ENCODE data around the gene MMD.
"Not testable (repeated sequence)": the region's sequence is repeated elsewhere in the genome, so short reads cannot be mapped to it uniquely, and the experiment has no call there.

The MMD gene

DNA sequence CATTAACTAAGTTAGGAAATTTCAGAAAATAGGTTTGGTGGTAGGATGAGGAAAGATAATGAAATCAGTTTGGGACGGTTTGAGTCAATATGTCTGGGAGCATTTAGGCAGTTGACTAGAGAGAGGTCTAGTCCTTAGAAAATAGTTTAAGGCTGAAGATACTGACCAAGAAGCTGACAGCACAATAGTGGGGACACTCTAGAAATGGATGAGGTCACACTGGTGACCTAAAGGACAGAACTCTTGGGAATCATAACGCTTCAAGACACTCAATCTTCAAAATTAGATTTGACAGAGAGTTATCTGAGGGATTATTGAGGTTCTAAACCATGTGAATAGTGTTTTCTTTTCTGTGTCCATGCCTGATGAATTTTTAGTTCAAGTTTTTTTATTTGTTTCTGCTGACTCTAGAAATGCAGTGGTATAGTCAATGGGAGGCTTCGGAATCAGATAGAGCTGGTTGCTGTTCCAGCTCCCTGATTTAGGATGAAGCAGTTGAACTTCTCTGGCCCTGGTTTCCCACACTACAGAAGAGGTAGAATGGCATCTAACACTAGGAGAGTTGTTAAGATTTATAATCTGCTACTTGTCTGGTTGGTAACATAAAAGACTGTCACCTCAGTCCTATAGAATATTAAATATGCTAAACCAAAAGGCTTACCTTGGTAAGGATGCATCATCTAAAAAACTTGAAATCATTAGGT, 29.7 kb downstream of the MMD start:
- no peak for DNase-seq (ENCODE audit: low read depth)

DNA sequence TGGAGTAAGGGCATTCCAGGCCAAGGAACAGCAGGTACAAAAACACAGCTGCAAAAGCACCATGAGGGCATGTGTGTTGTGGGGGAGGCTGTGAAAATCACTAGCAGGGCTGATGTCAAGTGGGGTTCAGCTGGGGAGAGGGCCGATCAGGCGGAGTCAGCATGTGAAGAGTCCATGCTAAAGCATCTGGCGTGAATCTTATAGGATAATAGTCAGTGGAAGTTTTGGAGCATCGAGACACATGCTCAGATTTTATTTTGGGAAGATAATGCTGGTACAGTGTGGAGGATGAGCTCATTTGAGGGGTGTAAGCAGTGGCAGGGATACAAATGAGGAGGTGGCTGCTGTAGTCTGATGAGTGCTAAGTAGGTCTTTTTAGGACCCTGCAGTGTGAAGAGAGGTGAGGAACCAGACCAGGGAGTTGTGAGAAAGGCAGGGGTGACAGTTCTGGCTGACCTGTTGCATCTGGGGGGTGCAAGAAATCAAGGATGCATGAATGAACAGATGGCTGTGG, 30.3 kb downstream of the MMD start:
- no peak for DNase-seq (ENCODE audit: low read depth)

- DNase-seq (ENCODE audit: low read depth), result no peak
Measured at GRCh38 chr17:55390364-55390977, 31.2 kb downstream of the MMD start.

DNA sequence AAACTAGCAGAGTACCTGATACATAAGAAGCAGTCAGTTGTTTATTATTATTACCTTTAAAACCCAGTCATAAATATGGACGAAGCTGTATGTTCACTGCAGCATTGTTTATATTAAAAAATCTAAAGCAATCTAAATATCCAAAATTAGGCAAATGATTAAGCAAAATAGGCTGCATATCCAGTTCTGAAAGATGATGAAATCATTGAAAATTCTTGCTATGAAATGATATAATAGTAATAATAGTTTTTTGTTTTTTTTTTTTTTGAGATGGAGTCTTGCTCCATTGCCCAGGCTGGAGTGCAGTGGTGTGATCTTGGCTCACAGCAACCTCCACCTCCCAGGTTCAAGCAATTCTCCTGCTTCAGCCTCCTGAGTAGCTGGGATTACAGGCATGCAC, 31.9 kb downstream of the MMD start:
- DNase-seq (ENCODE audit: low read depth), result not testable (repeated sequence)

GRCh38 chr17:55388842-55389241, 32.8 kb downstream of the MMD start:
- DNase-seq (ENCODE audit: low read depth), result no peak

GRCh38 chr17:55386796-55387332, 34.8 kb downstream of the MMD start:
- no peak for DNase-seq (ENCODE audit: low read depth)

- DNase-seq (ENCODE audit: low read depth), result no peak
Measured at GRCh38 chr17:55384643-55385232, 36.9 kb downstream of the MMD start.

DNA sequence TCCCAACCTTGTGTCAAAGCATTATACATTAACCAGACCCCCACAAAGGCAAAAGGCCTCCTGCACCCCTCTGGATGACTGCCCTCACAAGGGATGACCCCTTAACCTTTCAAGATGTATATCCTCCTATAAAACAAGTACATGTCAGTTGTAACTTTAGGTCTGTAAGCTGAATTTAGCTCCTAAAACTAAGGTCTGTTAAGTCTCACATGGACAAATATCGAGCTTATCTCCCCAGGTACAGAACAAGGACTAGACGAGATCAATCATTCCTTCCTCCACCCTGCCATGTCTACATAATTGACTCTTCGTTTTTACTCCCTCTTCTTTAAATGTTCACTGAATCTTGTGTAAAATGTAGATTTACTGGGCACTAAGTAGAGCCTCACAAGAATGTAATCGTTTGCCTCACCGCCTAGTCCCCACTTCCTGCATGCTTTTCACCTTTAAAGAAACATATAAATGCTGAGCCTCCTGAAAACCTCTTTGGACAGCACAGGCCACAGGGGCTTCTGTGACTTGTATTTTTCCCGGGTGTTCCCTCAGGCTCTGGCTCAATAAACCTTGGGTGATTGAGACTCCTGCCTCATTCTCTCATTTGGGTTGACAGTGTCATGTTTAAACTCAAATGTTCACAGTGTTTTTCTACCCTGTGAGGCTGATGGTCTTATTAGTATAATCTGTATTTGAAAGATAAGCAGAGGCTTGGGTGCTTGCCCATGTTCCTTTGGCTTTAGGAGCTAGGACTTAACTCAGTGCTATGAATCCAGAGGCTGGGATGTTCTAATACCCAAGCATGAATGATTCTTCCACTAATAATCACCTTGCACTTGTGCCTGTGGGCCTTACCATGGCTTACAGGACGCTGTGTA, 37.6 kb downstream of the MMD start:
- DNase-seq (ENCODE audit: low read depth), result no peak

DNA sequence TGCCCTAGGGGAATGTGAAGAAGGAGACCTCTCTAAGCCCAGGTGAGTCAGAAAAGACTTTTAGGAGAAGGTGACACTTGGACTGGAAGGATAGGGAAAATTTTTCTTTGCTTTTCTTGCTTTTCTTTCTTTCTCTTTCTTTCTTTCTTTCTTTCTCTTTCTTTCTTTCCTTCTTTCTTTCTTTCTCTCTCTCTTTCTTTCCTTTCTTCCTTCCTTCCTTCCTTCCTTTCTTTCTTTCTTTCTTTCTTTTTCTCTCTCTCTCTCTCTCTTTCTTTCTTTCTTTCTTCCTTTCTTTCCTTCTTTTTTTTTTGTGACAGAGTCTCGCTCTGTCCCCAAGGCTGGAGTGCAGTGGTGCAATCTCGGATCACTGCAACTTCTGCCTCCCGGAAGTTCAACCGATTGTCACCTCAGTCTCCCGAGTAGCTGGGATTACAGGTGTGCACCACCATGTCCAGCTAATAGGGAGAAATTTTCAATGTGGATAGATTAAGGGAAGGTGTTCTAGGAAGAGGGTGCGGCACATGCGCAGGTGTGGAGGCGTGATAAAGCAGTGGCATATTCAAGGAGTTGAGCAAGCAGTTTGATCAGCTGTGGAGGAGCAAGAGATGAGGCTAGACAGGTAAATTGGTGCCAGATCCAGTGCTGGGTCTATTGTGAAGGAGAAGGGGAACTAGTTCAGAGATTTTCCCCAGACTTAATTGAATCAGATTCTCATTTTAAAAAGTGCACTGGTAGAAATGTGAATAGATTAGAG, 40.4 kb downstream of the MMD start:
- no peak for DNase-seq (ENCODE audit: low read depth)

DNA sequence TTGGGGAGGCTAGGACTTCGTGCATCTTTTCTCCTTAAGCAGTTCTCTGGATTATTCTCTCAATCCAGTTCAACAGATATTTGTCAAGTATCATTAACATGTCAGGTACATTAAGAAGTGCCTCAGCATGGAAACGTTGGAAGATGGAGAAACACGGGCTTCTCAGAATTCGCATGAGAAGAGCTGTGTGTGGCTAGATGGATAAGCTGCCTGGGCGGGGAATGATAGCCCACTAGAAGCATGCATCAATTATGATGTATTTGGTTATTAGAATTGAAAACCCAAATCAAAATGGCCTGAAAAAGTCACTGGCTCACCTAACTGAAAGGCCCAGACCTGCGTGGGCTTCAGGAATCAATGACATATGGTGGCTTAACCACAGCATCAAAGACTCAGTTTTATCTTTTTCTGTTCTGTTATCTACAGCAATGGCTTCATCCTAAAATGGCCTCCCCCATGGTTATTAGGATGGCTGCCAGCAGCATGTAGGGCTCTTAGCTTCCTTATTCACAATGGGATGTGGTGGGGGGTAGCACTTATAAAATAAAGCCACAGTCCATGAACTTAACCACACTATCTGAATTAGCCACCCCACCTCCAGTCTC, 43.9 kb downstream of the MMD start:
- DNase-seq (ENCODE audit: low read depth), result no peak

GRCh38 chr17:55368706-55369105, 52.9 kb downstream of the MMD start:
- DNase-seq (ENCODE audit: low read depth), result no peak

DNA sequence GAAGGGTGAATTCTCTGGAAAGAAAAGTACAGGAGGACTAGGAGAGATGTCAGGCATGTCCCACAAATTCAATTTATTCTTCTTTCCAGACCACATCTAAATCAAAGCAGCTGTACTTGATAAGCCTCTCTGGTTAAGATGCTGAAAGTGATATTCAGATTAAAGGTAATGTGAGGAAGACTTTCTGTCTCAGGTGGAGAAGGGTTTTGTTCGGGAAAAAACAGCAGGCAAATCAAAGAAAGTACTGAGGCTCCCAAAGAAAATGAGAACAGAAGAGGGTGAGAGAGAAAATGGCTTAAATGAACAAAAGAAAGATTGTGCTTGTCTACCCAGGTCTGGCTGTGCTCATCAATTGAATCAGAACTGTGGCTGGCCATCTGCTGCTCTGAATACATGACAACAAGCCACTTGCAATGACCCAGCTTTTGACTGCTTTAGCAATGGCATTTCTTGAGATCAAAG, 55.6 kb downstream of the MMD start:
- no peak for DNase-seq (ENCODE audit: low read depth)

DNA sequence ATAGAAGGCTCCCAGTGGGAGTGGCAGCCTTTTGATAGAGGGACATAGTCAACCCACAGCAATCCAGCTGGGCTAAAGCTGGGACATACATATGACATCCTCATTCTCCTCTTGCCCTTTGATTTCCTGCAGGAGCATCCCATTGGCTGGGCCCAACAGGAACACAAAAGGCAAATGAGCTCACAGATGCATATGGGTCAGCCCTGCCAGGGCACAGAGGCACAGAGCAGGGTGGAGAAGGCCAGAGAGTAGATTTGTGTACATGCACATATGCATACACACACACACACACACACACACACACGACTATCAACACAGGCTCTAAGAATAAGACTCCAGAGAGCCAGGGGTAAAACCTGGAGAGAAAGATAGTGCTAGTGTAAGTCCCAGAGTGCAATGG, 58.6 kb downstream of the MMD start:
- DNase-seq (ENCODE audit: low read depth), result no peak

DNA sequence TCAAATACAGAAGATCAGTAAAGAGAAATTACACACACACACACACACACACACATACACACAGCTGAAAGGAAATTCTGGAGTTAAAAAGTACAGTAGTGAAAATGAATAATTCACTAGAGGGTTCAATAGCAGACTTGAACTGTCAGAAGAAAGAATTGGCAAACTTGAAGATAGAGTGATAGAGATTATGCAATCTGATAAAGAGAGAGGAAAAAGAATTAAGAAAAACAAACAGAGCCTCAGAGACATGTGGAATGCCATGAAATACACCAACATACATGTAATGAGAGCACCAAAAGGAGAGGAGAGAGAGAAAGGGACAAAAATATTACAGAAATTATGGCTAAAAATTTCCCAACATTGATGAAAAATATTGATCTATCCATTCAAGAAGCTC, 60.7 kb downstream of the MMD start:
- no peak for DNase-seq (ENCODE audit: low read depth)

DNA sequence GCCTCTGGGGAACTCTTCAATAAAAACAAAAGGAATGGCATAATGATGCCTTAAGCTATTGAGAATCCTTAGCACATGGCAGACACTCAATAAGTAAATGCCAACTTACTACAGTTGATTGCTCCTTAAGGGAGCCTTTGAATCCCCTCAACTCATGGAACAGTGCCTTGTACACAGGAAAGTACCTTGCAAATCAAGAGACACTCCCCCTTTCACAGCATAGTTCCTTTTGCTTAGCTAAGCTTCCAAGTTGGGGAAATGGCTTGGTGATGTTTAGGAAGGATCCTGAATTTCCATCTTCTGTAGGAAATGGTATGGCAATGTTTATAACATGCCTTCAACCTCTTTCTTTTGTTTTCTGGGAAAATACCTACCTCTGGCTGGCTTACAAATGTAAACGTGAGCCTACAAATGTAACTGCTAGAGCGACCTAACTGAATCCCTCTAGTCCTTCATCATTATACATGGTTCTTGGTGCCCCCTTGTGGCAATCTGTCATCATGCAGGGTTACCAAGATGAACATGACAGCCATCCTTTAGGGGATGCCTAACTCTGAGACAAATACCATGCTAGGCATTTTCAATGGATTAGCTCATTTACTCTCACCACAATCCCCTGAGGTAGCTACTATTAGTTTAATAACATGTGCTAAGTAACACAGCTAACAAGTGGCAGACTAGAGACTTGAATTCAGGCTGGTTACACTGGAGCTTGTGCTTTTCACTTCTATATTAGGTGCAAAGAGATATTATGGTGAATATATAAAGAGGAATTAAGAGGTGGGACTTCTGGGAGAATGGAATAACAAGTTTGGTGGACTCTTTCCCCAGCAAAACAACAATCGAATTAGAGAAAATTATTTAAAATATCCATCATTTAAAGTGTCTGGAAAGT, 65.0 kb downstream of the MMD start:
- peak; percentile 51 for DNase-seq (ENCODE audit: low read depth)

GRCh38 chr17:55354941-55355340, 66.7 kb downstream of the MMD start:
- no peak for DNase-seq (ENCODE audit: low read depth)

DNA sequence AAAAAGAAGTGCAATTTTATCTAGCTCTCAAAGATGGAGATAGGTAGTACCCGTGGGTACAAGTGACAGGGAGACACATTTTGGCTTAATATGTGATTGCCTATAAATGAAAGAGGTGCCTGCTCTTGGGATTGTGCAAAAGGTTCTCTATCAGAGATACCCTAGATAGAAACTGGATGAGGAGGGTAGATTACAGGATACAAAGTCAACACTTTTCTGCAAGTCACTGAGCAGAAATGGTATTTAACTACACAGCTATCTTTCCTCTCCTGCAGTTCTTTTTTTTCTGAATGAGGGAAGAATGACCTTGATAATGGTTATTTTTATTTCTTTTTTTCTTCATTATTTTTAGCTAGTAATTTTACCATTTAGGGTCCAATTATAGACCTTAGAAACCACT, 67.6 kb downstream of the MMD start:
- no peak for DNase-seq (ENCODE audit: low read depth)

GRCh38 chr17:55351226-55351625, 70.4 kb downstream of the MMD start:
- DNase-seq (ENCODE audit: low read depth), result no peak

DNA sequence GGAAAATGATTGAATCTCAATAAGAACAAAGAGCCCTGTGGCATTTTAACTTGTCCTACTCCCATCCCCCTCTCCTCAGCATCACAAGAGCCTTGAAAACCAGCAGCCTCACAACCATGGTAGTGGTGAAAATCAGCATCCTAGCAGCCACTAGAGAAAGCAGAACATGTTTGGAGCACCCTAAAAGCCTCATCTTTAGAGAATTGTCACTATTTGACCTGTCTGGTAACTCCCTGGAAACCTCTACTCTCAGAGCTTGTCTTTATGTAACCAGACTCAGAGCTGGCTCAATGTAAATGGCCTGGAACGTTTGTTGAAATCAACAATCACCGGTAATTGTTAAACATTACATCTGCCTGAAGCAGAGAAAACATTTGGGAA, 70.8 kb downstream of the MMD start:
- DNase-seq (ENCODE audit: low read depth), result no peak
